Measurements from ENCODE around the gene CYRIA.
A peak's percentile ranks its signal among the peaks of the same experiment; 100 is the strongest.

CYRIA gene

GRCh38 chr2:16663121-16663905 lies 2.3 kb downstream of the CYRIA start:
- H3K36me3 ChIP-seq: peaks cover 10% of the 10 kb centered on the region
- H3K27me3 ChIP-seq: peaks cover 24% of the 10 kb centered on the region
- peaks cover 41 to 43% of the 10 kb centered on the region in 2 experiments for H3K4me1 ChIP-seq (ENCODE audit: control insufficient read depth in 1 of 2, insufficient read depth in 1 of 2, low read depth in 1 of 2, low read length in 1 of 2)
- peak overlapping the region; percentile 92 to 97 for H3K4me3 ChIP-seq (ENCODE audit: low read depth in 1 of 2, low read length in 1 of 2)
- peak overlapping the region; percentile 70 for H3K27ac ChIP-seq
- no peaks in the 10 kb centered on the region for H3K9me3 ChIP-seq
- TF ChIP-seq CTCF (IDR thresholded peaks at IDR 0.05): no peak

- H3K4me1 ChIP-seq (ENCODE audit: control insufficient read depth in 1 of 2, insufficient read depth in 1 of 2, low read depth in 1 of 2, low read length in 1 of 2): peaks cover 52 to 54% of the 10 kb centered on the region in 2 experiments
- no peaks in the 10 kb centered on the region for H3K9me3 ChIP-seq
- no peak overlapping the region for H3K4me3 ChIP-seq (ENCODE audit: low read depth in 1 of 2, low read length in 1 of 2)
- no peak for TF ChIP-seq CTCF (IDR thresholded peaks at IDR 0.05)
- no peak overlapping the region for H3K27ac ChIP-seq
- H3K27me3 ChIP-seq: peaks cover 13% of the 10 kb centered on the region
- H3K36me3 ChIP-seq: peaks cover 10% of the 10 kb centered on the region
These were observed 3.4 kb downstream of the CYRIA start for GRCh38 chr2:16661936-16662839.

GRCh38 chr2:16661526-16661925 lies 4.1 kb downstream of the CYRIA start:
- Histone ChIP-seq H3K36me3 (peaks cover 10% of the 10 kb centered on the region), H3K27me3 (peaks cover 6% of the 10 kb centered on the region), H3K4me1 (ENCODE audit: control insufficient read depth in 1 of 2, insufficient read depth in 1 of 2, low read depth in 1 of 2, low read length in 1 of 2) (peaks cover 58 to 59% of the 10 kb centered on the region in 2 experiments), H3K9me3 (no peaks in the 10 kb centered on the region), H3K27ac (no peak overlapping the region), H3K4me3 (ENCODE audit: low read depth in 1 of 2, low read length in 1 of 2) (no peak overlapping the region)
- no peak for TF ChIP-seq CTCF (IDR thresholded peaks at IDR 0.05)

GRCh38 chr2:16660556-16660955 lies 5.1 kb downstream of the CYRIA start:
- Histone ChIP-seq H3K36me3 (peaks cover 15% of the 10 kb centered on the region), H3K4me1 (ENCODE audit: control insufficient read depth in 1 of 2, insufficient read depth in 1 of 2, low read depth in 1 of 2, low read length in 1 of 2) (peaks cover 60 to 62% of the 10 kb centered on the region in 2 experiments), H3K27ac (peak overlapping the region; percentile 84), H3K4me3 (ENCODE audit: low read depth in 1 of 2, low read length in 1 of 2) (no peak overlapping the region), H3K27me3 (no peaks in the 10 kb centered on the region), H3K9me3 (no peaks in the 10 kb centered on the region)
- no peak for TF ChIP-seq CTCF (IDR thresholded peaks at IDR 0.05)

GRCh38 chr2:16660114-16660513 lies 5.5 kb downstream of the CYRIA start:
- H3K4me3 ChIP-seq (ENCODE audit: low read depth in 1 of 2, low read length in 1 of 2): no peak overlapping the region
- no peaks in the 10 kb centered on the region for H3K27me3 ChIP-seq
- no peaks in the 10 kb centered on the region for H3K9me3 ChIP-seq
- peaks cover 15% of the 10 kb centered on the region for H3K36me3 ChIP-seq
- H3K27ac ChIP-seq: peak overlapping the region; percentile 84
- TF ChIP-seq CTCF (IDR thresholded peaks at IDR 0.05): no peak
- peaks cover 65 to 66% of the 10 kb centered on the region in 2 experiments for H3K4me1 ChIP-seq (ENCODE audit: control insufficient read depth in 1 of 2, insufficient read depth in 1 of 2, low read depth in 1 of 2, low read length in 1 of 2)

Measured in neutrophil (primary cell).